Measurements from ENCODE around the gene WWOX. TPM values are rescaled to one million over a fixed set of nuclear protein-coding genes. Genes with fewer than 3 reads are reported as not detected.
"Not testable (repeated sequence)": the region's sequence is repeated elsewhere in the genome, so short reads cannot be mapped to it uniquely, and the experiment has no call there.

Gene WWOX
- 13.8 and 15.6 TPM in 2 replicates for polyA plus RNA-seq (2013)

DNA sequence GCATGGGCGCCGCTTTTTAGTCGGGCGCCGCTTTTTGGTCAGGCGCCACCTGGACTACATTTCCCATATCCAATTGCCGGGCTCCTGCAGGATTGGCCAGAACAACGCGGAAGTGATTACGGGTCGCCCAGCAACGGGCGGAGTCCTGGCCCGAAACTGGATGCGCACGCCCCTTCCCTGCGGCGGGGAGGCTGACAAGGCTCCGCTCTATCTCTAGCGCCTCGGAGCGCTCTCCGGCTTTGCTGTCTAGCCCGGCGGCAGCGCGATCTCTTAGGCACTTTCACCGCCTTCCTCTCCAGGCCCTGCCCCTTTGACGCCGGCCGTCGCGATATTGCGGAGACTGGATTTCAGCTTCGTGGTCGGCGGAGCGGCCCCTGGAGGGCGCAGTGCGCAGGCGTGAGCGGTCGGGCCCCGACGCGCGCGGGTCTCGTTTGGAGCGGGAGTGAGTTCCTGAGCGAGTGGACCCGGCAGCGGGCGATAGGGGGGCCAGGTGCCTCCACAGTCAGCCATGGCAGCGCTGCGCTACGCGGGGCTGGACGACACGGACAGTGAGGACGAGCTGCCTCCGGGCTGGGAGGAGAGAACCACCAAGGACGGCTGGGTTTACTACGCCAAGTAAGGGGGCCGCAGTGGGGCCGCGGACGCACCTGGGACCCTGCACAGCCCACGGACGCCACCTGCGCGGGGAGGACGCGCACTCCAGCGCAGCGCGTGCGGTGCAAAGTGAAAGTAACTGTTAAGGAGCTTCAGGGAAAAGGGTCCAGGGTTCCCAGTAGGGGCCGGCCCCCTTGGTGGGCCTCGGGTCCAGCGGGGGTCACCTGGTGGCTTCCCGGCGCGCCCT, at the start of gene WWOX:
TSS of gene WWOX (plus strand) at position 384 of the 841 bp plus-strand sequence.
- Histone ChIP-seq H2BK120ac (ENCODE audit: insufficient read depth, low read length, poor library complexity) (no peak within 1 kb of the TSS), H3K36me3 (ENCODE audit: control insufficient read depth in 1 of 2, insufficient read depth in 2 of 2, low read length in 2 of 2) (peaks cover 0 to 5% of the 10 kb centered on the region in 2 experiments), H2BK12ac (ENCODE audit: low read length) (no peak within 1 kb of the TSS), H4K8ac (ENCODE audit: low read depth, low read length) (peak within 1 kb of the TSS; percentile 82), H3K79me2 (ENCODE audit: control insufficient read depth, insufficient read depth, low read length, poor library complexity) (peaks cover 3% of the 10 kb centered on the region), H3K23ac (ENCODE audit: low read length) (no peak within 1 kb of the TSS), H3K4me1 (ENCODE audit: control insufficient read depth in 1 of 2, insufficient read depth in 2 of 2, low read length in 2 of 2) (peaks cover 3 to 6% of the 10 kb centered on the region in 2 experiments), H4K12ac (ENCODE audit: low read depth, low read length) (peak within 1 kb of the TSS; percentile 59), H3K4me2 (ENCODE audit: low read length) (peak within 1 kb of the TSS; percentile 95), H3K9ac (ENCODE audit: low read length) (peak within 1 kb of the TSS; percentile 95), H3K9me3 (ENCODE audit: insufficient read depth, low read depth, low read length) (peaks cover 2% of the 10 kb centered on the region), H2AFZ (ENCODE audit: insufficient read depth, low read length, poor library complexity) (peak within 1 kb of the TSS; percentile 92), H3K4me3 (ENCODE audit: low read depth, low read length) (peak within 1 kb of the TSS; percentile 94), H4K91ac (ENCODE audit: low read depth, low read length) (peak within 1 kb of the TSS; percentile 44), H2AK5ac (ENCODE audit: low read length) (no peak within 1 kb of the TSS), H3K79me1 (ENCODE audit: low read length) (peaks cover 3% of the 10 kb centered on the region), H3K14ac (ENCODE audit: low read length) (peak within 1 kb of the TSS; percentile 33), H3K27ac (ENCODE audit: low read depth, low read length) (peak within 1 kb of the TSS; percentile 75), H2BK5ac (ENCODE audit: low read depth, low read length, poor library complexity) (peak within 1 kb of the TSS; percentile 25), H3K18ac (ENCODE audit: low read length) (peak within 1 kb of the TSS; percentile 15), H3K27me3 (ENCODE audit: insufficient read depth, low read length) (no peaks in the 10 kb centered on the region), H3K4ac (ENCODE audit: low read depth, low read length) (peak within 1 kb of the TSS; percentile 3)
- DNase-seq: peak; percentile 100
- WGBS (ENCODE audit: extremely low coverage, insufficient coverage, insufficient read length): no CpG with 5 or more reads among the region's 84 CpGs

DNA sequence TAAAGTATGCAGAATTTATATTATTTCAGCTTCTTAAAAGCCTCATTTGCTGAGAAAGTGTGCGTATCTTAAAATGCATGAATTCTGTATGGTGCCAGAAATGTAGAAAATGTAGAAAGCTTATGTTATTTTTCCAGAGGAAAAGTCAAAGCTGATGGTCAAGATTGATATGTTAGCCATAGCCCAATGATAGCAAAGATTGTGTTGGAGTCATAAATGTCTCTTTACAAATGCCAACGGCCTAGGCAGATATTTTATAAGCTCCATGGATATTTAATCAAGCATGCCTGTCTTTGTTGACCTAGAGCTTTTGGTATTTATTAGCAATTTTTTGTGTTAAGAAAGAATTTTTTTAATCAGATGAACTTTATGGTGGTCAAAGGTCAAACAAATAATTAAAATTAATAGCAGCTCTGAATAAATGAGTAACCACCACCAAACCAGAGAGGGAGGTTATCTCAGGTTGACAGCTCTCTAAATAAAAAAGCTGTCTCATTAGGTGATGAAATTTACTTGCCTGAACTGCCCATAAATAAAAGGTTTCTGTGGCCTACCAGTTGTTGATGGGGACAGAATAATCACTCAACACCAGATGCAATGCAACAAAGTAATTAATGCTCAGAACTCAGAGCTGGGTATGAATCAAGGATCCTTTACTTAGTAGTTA, 48.6 kb upstream of the WWOX start:
- Histone ChIP-seq H4K91ac (ENCODE audit: low read depth, low read length) (no peak overlapping the region), H3K23ac (ENCODE audit: low read length) (no peak overlapping the region), H2BK120ac (ENCODE audit: insufficient read depth, low read length, poor library complexity) (no peak overlapping the region), H3K4me1 (ENCODE audit: control insufficient read depth in 1 of 2, insufficient read depth in 2 of 2, low read length in 2 of 2) (peaks cover under 1% of the 10 kb centered on the region in 2 experiments), H3K9me3 (ENCODE audit: insufficient read depth, low read depth, low read length) (no peaks in the 10 kb centered on the region), H3K4me3 (ENCODE audit: low read depth, low read length) (no peak overlapping the region), H3K79me2 (ENCODE audit: control insufficient read depth, insufficient read depth, low read length, poor library complexity) (no peaks in the 10 kb centered on the region), H3K79me1 (ENCODE audit: low read length) (no peaks in the 10 kb centered on the region), H2BK12ac (ENCODE audit: low read length) (no peak overlapping the region), H4K8ac (ENCODE audit: low read depth, low read length) (no peak overlapping the region), H3K4me2 (ENCODE audit: low read length) (no peak overlapping the region), H3K14ac (ENCODE audit: low read length) (no peak overlapping the region), H4K12ac (ENCODE audit: low read depth, low read length) (no peak overlapping the region), H3K27me3 (ENCODE audit: insufficient read depth, low read length) (no peaks in the 10 kb centered on the region), H2AK5ac (ENCODE audit: low read length) (no peak overlapping the region), H3K4ac (ENCODE audit: low read depth, low read length) (no peak overlapping the region), H3K27ac (ENCODE audit: low read depth, low read length) (no peak overlapping the region), H3K36me3 (ENCODE audit: control insufficient read depth in 1 of 2, insufficient read depth in 2 of 2, low read length in 2 of 2) (no peaks in the 10 kb centered on the region), H2AFZ (ENCODE audit: insufficient read depth, low read length, poor library complexity) (no peak overlapping the region), H3K18ac (ENCODE audit: low read length) (no peak overlapping the region), H2BK5ac (ENCODE audit: low read depth, low read length, poor library complexity) (no peak overlapping the region), H3K9ac (ENCODE audit: low read length) (no peak overlapping the region)
- no CpG with 5 or more reads among the region's 2 CpGs for WGBS (ENCODE audit: extremely low coverage, insufficient coverage, insufficient read length)
- DNase-seq: no peak

DNA sequence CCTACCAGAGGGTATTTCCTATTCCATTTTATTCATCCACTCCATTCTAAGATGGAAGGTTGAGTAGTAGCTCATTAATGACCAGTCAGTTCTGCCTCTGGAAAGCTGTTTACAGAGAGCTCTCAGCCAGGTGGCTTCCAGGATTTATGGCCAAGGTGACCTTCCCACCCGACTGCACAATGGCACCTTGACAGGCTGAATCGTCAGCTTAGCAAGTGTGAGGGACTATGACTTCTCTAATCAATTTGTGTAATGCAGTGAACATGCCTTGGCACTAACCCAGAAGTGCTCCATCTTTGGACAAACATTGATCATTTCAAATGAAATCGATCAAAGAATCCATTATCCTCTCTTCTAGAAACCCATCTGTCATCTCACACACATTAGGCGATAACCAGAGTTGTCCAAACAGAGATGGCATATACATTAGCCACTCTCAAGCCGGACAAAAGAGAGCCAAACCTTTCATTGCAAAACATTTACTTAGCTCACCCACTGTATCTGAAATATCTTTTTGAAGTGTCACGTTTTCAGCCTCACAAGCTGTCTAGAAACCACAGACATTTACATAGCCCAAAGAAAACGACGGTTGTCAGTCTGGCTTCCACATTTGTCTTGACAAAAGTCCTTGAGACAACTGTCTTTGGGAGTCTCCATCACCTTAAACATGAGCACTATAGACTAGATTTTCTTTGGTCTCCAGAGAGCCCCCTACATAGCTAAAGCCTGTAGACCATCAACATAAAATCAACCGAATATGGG, 41.5 kb upstream of the WWOX start:
- DNase-seq: no peak
- no CpG with 5 or more reads among the region's 9 CpGs for WGBS (ENCODE audit: extremely low coverage, insufficient coverage, insufficient read length)
- H4K8ac ChIP-seq (ENCODE audit: low read depth, low read length): no peak overlapping the region

DNA sequence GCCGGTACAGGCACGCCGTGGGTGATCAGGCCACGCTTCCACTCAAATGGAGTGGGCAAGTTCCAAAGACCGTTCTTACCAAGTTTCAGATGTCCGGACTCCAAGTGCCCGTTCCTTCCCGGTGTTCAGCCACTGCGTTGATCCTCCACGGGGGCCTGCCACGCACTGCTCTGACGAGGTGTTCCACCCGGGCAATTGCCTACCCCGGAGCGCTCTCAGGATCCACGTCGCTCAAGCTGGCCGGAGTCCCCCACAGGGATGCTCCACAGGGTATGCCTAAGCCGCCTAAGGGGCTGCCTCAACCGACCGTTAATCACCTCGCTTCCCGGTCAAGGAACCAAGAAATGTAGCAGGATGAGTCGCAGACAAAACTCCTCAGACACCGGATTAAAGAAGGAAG, 39.6 kb upstream of the WWOX start:
- H2AK5ac ChIP-seq (ENCODE audit: low read length); H4K91ac ChIP-seq (ENCODE audit: low read depth, low read length); H4K8ac ChIP-seq (ENCODE audit: low read depth, low read length); H3K9ac ChIP-seq (ENCODE audit: low read length); H3K14ac ChIP-seq (ENCODE audit: low read length); H4K12ac ChIP-seq (ENCODE audit: low read depth, low read length); H3K9me3 ChIP-seq (ENCODE audit: insufficient read depth, low read depth, low read length); H3K4me2 ChIP-seq (ENCODE audit: low read length); H3K4me3 ChIP-seq (ENCODE audit: low read depth, low read length); H3K27me3 ChIP-seq (ENCODE audit: insufficient read depth, low read length); H3K79me1 ChIP-seq (ENCODE audit: low read length); H3K79me2 ChIP-seq (ENCODE audit: control insufficient read depth, insufficient read depth, low read length, poor library complexity); H3K4ac ChIP-seq (ENCODE audit: low read depth, low read length); H3K18ac ChIP-seq (ENCODE audit: low read length); DNase-seq; H2BK5ac ChIP-seq (ENCODE audit: low read depth, low read length, poor library complexity); H3K4me1 ChIP-seq (ENCODE audit: control insufficient read depth in 1 of 2, insufficient read depth in 2 of 2, low read length in 2 of 2); H3K27ac ChIP-seq (ENCODE audit: low read depth, low read length); H2AFZ ChIP-seq (ENCODE audit: insufficient read depth, low read length, poor library complexity); H2BK120ac ChIP-seq (ENCODE audit: insufficient read depth, low read length, poor library complexity); H3K36me3 ChIP-seq (ENCODE audit: control insufficient read depth in 1 of 2, insufficient read depth in 2 of 2, low read length in 2 of 2); H2BK12ac ChIP-seq (ENCODE audit: low read length); H3K23ac ChIP-seq (ENCODE audit: low read length): not testable (repeated sequence)
- no CpG with 5 or more reads among the region's 25 CpGs for WGBS (ENCODE audit: extremely low coverage, insufficient coverage, insufficient read length)

More for the DNA sequence above, 41.5 kb upstream of the WWOX start:
- no peak overlapping the region for H3K4ac ChIP-seq (ENCODE audit: low read depth, low read length)
- H4K12ac ChIP-seq (ENCODE audit: low read depth, low read length): no peak overlapping the region
- H3K79me1 ChIP-seq (ENCODE audit: low read length): no peaks in the 10 kb centered on the region
- H3K4me1 ChIP-seq (ENCODE audit: control insufficient read depth in 1 of 2, insufficient read depth in 2 of 2, low read length in 2 of 2): no peaks in the 10 kb centered on the region
- no peaks in the 10 kb centered on the region for H3K79me2 ChIP-seq (ENCODE audit: control insufficient read depth, insufficient read depth, low read length, poor library complexity)
- no peak overlapping the region for H3K23ac ChIP-seq (ENCODE audit: low read length)
- H2BK12ac ChIP-seq (ENCODE audit: low read length): no peak overlapping the region
- H2AFZ ChIP-seq (ENCODE audit: insufficient read depth, low read length, poor library complexity): no peak overlapping the region
- H3K4me2 ChIP-seq (ENCODE audit: low read length): no peak overlapping the region
- H3K14ac ChIP-seq (ENCODE audit: low read length): no peak overlapping the region
- H3K9ac ChIP-seq (ENCODE audit: low read length): no peak overlapping the region
- H2AK5ac ChIP-seq (ENCODE audit: low read length): no peak overlapping the region
- no peak overlapping the region for H3K27ac ChIP-seq (ENCODE audit: low read depth, low read length)
- H3K4me3 ChIP-seq (ENCODE audit: low read depth, low read length): no peak overlapping the region
- no peaks in the 10 kb centered on the region for H3K27me3 ChIP-seq (ENCODE audit: insufficient read depth, low read length)
- no peak overlapping the region for H3K18ac ChIP-seq (ENCODE audit: low read length)
- H3K9me3 ChIP-seq (ENCODE audit: insufficient read depth, low read depth, low read length): peaks cover 3% of the 10 kb centered on the region
- no peak overlapping the region for H4K91ac ChIP-seq (ENCODE audit: low read depth, low read length)
- no peak overlapping the region for H2BK120ac ChIP-seq (ENCODE audit: insufficient read depth, low read length, poor library complexity)
- H2BK5ac ChIP-seq (ENCODE audit: low read depth, low read length, poor library complexity): no peak overlapping the region
- H3K36me3 ChIP-seq (ENCODE audit: control insufficient read depth in 1 of 2, insufficient read depth in 2 of 2, low read length in 2 of 2): no peaks in the 10 kb centered on the region
